Retinal pigment epithelial cell (primary cell): ENCODE measurements around the gene NDRG4.

Experiments used
- DNase-seq: peaks from one replicate; pipeline ENCODE4 v3.0.0-alpha.2; 2010; ENCODE audit warnings: low read depth
- H3K4me3 ChIP-seq: 2 replicates; pipeline ENCODE4 v1.5.1; 2011; ENCODE audit warnings: mild to moderate bottlenecking, low read length, control low read depth, moderate library complexity
- TF ChIP-seq, protein P1 (sequence below): conservative IDR thresholded peaks from 2 replicates; pipeline ENCODE4 v1.5.1; 2011; ENCODE audit warnings: low read depth, low read length, control low read depth, inconsistent platforms

NDRG4 gene

DNA sequence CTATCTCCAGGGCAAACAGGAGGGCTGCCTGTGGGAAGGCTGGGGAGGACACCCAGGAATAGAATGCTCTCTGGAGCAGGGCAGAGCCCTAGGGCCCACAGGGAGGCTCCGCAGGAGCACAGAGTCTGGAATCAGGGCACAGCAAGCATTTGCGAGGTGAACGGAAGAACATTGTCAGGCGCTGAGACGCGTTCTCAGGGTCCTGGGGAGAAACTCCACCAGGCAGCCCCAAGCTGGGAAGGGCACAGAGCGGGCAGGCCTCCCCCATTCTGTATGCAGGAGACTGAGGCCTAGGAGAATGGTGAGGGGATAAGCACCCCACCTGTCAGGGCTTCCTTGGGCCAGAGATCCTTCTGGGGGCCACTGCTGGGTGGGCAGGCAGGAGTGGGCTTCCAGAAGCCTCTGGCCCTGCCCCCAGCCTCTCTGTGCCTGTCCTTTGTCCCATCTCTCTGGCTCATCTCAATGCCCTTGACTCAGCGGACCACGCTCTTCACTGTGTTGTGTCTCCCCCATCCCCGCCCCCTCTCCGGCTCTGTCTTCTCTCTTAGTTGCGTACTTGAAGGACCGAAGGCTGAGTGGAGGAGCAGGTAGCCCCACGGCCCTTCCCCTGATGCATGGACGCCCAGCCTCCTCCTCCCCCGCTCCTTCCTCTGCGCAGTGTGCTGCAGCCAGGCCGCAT, 10.3 kb downstream of the NDRG4 start:
- TF ChIP-seq, protein P1, sequence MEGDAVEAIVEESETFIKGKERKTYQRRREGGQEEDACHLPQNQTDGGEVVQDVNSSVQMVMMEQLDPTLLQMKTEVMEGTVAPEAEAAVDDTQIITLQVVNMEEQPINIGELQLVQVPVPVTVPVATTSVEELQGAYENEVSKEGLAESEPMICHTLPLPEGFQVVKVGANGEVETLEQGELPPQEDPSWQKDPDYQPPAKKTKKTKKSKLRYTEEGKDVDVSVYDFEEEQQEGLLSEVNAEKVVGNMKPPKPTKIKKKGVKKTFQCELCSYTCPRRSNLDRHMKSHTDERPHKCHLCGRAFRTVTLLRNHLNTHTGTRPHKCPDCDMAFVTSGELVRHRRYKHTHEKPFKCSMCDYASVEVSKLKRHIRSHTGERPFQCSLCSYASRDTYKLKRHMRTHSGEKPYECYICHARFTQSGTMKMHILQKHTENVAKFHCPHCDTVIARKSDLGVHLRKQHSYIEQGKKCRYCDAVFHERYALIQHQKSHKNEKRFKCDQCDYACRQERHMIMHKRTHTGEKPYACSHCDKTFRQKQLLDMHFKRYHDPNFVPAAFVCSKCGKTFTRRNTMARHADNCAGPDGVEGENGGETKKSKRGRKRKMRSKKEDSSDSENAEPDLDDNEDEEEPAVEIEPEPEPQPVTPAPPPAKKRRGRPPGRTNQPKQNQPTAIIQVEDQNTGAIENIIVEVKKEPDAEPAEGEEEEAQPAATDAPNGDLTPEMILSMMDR, result no peak
- DNase-seq, result no peak
- H3K4me3 ChIP-seq, result no peak overlapping the region

- no peak overlapping the region for H3K4me3 ChIP-seq
- no peak for DNase-seq
- TF ChIP-seq, protein P1, result no peak
Observed at GRCh38 chr16:58510776-58511628, 11.1 kb downstream of the NDRG4 start.

- no peak overlapping the region for H3K4me3 ChIP-seq
- no peak for DNase-seq
- TF ChIP-seq, protein P1, result peak; percentile 80
Observed at GRCh38 chr16:58511933-58512815, 12.2 kb downstream of the NDRG4 start.

DNA sequence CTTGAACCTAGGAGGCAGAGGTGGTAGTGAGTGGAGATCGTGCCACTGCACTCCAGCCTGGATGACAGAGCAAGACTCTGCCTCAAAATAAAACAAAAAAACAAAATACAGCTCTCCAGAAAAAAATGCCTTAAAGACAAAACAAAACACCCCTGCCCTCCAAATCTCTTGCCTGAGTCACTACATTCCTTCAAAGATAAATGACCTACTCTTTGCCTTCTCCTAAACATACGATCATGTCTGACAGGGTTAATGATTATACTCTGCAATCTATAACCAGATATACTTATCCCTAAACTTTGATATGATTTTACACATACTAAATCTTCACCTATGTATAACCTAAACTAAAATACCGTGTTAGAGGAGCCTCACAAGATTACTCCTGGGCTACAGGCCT, 13.9 kb downstream of the NDRG4 start:
- no peak overlapping the region for H3K4me3 ChIP-seq
- no peak for DNase-seq
- TF ChIP-seq, protein P1, result no peak

GRCh38 chr16:58515125-58515870, 15.4 kb downstream of the NDRG4 start, which contains the start of gene SETD6:
TSS of gene SETD6 (plus strand) at chr16:58515517. CDS start at chr16:58515538, 21 bp downstream.
- TF ChIP-seq, protein P1, result peak; percentile 5
- peak within 1 kb of the TSS; percentile 75 for H3K4me3 ChIP-seq
- DNase-seq, result peak; percentile 73
